Measurements from ENCODE around the gene SPATA9.
A peak's percentile ranks its signal among the peaks of the same experiment; 100 is the strongest.

The SPATA9 gene

DNA sequence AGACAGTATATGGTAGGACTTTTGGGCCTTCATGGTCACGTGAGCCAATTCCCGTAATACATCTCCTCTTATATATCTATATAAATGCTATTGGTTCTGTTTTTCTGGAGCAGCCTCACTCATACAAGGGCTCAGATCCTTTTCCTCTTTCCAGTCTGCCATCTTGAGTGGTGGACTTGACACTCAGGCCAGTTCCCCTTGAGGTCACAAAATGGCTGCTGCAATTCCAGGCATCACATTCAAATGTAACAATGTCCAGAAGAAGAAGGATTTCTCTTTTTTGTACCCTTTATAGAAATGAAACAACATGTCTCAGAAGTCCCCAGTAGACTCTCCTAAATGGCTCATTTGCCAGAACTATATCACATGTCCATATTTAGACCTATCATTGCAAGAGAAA is 58.4 kb downstream of the SPATA9 start:
- DNase-seq (ENCODE audit: extremely low read depth, low read depth), result no peak
- H3K4me3 ChIP-seq (replicated peaks; ENCODE audit: low read depth, low read length), result no peak overlapping the region
- TF ChIP-seq, protein P1, sequence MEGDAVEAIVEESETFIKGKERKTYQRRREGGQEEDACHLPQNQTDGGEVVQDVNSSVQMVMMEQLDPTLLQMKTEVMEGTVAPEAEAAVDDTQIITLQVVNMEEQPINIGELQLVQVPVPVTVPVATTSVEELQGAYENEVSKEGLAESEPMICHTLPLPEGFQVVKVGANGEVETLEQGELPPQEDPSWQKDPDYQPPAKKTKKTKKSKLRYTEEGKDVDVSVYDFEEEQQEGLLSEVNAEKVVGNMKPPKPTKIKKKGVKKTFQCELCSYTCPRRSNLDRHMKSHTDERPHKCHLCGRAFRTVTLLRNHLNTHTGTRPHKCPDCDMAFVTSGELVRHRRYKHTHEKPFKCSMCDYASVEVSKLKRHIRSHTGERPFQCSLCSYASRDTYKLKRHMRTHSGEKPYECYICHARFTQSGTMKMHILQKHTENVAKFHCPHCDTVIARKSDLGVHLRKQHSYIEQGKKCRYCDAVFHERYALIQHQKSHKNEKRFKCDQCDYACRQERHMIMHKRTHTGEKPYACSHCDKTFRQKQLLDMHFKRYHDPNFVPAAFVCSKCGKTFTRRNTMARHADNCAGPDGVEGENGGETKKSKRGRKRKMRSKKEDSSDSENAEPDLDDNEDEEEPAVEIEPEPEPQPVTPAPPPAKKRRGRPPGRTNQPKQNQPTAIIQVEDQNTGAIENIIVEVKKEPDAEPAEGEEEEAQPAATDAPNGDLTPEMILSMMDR (IDR thresholded peaks at IDR 0.05; ENCODE audit: low read depth, low read length, missing control alignments), result no peak

DNA sequence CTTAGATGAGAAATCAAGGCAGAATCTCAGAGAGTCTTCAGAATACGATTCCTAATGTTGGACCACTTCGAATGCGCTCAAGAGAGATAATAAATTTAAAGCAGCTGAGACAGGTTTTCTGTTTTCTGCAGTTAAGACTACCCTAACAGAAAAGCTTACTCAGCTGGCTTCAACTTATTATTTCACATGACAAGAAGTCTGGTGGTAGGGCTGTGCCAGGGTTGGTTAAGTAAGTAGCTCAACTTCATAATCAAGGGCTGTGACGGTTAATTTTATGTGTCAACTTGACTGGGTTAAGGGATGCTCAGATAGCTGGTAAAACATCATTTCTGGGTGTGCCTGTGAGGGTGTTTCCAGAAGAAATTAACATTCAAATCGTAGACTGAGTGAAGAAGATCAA is 59.1 kb downstream of the SPATA9 start:
- no peak overlapping the region for H3K4me3 ChIP-seq (replicated peaks; ENCODE audit: low read depth, low read length)
- TF ChIP-seq, protein P1 (IDR thresholded peaks at IDR 0.05; ENCODE audit: low read depth, low read length, missing control alignments), result no peak
- DNase-seq (ENCODE audit: extremely low read depth, low read depth), result no peak

DNA sequence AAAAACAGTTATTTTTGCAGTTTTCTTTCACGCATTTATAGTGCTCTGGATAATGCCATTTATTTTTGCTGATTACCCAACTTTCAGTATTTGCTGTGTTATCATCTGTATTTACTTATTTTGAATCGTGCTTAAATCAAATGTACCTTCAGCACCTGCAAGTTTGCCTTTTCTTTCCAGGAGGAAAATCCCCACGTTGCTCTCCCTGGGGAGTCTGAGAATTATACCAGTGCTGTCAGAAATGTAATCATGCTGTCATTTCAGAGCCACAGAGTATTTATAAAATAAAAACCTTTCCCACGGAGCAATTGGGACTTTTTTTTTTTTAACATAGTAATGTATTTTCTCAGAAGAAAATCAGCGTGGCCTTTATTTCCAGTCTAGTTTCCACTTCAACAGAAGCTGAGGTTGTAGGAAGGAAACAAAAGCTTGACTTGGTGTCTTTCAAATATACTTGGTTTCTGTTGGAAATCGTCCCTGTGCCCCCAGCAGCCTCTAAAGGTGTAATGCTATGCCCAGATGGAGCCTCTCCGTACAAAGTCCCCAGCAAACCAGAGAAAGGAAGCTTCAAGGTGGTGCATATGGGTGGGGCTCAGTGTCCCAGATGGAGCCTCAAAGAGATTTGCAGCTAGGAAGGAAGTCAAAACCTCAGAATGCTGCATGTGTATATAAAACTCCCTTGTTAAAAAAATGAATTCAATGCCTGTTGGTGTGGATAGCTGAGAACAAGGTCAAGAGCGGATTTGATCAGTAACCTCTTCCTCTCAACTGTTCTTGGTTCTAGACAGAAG is 60.8 kb downstream of the SPATA9 start:
- H3K4me3 ChIP-seq (replicated peaks; ENCODE audit: low read depth, low read length), result no peak overlapping the region

DNA sequence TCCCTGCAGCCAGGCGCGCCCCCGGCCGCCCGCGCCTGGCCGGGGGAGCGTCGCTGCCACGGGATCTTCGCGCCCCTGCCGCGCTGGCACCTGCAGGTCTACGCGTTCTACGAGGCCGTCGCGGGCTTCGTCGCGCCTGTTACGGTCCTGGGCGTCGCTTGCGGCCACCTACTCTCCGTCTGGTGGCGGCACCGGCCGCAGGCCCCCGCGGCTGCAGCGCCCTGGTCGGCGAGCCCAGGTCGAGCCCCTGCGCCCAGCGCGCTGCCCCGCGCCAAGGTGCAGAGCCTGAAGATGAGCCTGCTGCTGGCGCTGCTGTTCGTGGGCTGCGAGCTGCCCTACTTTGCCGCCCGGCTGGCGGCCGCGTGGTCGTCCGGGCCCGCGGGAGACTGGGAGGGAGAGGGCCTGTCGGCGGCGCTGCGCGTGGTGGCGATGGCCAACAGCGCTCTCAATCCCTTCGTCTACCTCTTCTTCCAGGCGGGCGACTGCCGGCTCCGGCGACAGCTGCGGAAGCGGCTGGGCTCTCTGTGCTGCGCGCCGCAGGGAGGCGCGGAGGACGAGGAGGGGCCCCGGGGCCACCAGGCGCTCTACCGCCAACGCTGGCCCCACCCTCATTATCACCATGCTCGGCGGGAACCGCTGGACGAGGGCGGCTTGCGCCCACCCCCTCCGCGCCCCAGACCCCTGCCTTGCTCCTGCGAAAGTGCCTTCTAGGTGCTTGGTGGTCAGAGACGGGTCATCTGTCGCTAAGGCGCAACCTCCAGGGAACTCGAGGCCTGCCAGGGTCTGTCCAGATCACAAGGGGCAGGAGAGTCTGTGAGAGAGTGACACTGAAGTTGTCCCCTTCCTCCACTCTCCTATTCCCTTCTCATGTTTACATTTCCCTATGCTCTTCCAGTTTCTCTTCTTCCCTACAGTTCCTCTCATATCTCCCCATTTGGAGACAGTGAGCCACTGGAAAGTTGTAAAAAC is 61.6 kb downstream of the SPATA9 start:
- DNase-seq (ENCODE audit: extremely low read depth, low read depth), result no peak
- H3K4me3 ChIP-seq (replicated peaks; ENCODE audit: low read depth, low read length), result peak overlapping the region; percentile 33
- TF ChIP-seq, protein P1 (IDR thresholded peaks at IDR 0.05; ENCODE audit: low read depth, low read length, missing control alignments), result no peak

More for the DNA sequence above, 60.8 kb downstream of the SPATA9 start:
- TF ChIP-seq, protein P1 (IDR thresholded peaks at IDR 0.05; ENCODE audit: low read depth, low read length, missing control alignments), result no peak
- DNase-seq (ENCODE audit: extremely low read depth, low read depth), result no peak

DNA sequence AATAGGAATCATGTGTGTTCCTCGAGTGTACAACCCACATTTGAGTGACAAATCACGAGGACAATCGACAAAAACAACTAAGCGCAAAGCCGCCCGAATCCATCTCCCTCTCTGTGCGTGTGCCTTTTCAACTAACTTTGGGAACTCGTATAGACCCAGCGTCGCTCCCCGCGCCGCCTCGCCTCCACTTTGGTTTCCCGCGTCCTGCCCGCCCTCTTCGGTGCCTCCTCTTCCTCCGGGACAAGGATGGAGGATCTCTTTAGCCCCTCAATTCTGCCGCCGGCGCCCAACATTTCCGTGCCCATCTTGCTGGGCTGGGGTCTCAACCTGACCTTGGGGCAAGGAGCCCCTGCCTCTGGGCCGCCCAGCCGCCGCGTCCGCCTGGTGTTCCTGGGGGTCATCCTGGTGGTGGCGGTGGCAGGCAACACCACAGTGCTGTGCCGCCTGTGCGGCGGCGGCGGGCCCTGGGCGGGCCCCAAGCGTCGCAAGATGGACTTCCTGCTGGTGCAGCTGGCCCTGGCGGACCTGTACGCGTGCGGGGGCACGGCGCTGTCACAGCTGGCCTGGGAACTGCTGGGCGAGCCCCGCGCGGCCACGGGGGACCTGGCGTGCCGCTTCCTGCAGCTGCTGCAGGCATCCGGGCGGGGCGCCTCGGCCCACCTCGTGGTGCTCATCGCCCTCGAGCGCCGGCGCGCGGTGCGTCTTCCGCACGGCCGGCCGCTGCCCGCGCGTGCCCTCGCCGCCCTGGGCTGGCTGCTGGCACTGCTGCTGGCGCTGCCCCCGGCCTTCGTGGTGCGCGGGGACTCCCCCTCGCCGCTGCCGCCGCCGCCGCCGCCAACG is 62.5 kb downstream of the SPATA9 start, which contains the start of gene GPR150:
Gene GPR150 (plus strand): TSS at position 58 of the 840 bp plus-strand sequence. CDS start 189 bp downstream, at position 247.
- TF ChIP-seq, protein P1 (IDR thresholded peaks at IDR 0.05; ENCODE audit: low read depth, low read length, missing control alignments), result no peak
- no peak for DNase-seq (ENCODE audit: extremely low read depth, low read depth)

DNA sequence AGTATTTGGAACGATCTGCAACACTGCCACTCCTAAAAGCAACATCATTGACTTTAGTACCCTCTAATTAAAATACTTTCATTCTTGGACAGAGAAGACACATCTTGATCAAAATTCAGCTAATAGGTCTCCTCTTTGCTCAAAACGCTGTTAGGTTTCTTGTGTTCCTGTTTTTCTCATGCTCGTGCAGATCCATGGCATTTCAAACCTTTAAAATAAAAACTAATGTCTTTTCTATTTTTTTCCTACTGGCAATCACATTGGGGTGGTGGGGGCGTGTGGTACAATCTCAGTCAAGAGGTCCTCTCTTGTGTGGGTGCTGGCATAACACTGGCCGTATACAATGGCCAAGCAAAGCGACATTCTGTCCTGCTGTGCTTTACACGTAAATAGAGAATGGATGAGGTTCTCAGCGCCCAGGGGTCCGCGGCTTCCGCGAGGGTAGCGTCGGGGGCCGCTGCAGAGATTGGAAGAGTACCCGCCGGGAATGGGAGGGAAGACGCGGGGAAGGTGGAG is 63.2 kb downstream of the SPATA9 start:
- H3K4me3 ChIP-seq (replicated peaks; ENCODE audit: low read depth, low read length), result peak overlapping the region; percentile 45
- TF ChIP-seq, protein P1 (IDR thresholded peaks at IDR 0.05; ENCODE audit: low read depth, low read length, missing control alignments), result no peak
- DNase-seq (ENCODE audit: extremely low read depth, low read depth), result no peak

More for the DNA sequence above, 62.5 kb downstream of the SPATA9 start, which contains the start of gene GPR150:
- peak within 1 kb of the TSS; percentile 45 for H3K4me3 ChIP-seq (replicated peaks; ENCODE audit: low read depth, low read length)
